ENCODE measurements around the gene NLGN2.

Gene NLGN2

DNA sequence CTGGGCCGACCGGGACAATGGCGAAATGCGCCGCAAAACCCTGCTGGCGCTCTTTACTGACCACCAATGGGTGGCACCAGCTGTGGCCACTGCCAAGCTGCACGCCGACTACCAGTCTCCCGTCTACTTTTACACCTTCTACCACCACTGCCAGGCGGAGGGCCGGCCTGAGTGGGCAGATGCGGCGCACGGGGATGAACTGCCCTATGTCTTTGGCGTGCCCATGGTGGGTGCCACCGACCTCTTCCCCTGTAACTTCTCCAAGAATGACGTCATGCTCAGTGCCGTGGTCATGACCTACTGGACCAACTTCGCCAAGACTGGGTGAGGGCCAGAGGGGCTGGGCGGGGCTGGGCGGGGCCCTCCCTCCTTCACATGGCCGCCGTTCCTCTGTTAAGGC, 8.1 kb downstream of the NLGN2 start:
- no peak for DNase-seq

- no peak for DNase-seq
Observed at GRCh38 chr17:7416323-7416722, 8.7 kb downstream of the NLGN2 start.

- DNase-seq = no peak
Observed at GRCh38 chr17:7417056-7417655, 9.5 kb downstream of the NLGN2 start.

DNA sequence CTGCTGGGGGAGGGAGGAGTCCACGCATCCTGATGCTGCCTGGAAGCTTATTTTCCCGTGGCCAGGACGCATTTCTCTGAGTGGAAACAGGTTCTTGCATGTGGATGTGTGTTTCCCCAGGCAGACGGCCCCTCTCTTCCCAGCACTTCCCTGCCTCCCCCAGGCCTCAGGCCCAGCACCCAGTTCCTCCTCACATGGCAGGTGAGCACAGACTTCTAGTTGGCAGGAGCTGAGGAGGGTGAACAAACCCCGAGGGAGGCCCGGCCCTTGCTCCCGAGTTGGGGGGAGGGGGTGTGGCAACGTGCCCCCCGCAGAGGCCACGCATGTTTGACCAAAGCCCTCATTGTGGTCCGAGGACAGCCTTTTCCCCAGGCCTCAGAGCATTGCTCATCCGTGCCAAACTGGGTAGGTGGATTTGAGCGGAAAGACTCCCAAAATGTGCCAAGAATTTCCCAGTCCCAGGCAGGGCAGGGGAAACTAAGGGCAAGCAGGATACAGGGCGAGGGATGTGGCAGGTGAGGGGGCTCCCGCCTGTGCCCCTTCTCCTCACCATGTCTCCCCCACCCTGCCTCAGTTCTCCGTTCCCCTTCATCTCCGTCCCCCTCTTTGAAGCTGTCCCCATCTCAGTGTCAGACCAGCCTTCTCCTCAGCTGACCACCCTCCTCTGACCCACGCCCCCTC, 11.0 kb downstream of the NLGN2 start:
- no peak for DNase-seq

- DNase-seq = no peak
Observed at GRCh38 chr17:7419819-7420610, 12.4 kb downstream of the NLGN2 start, which contains the start of gene SPEM1. TSS of gene SPEM1 (plus strand) at chr17:7420324. CDS start at chr17:7420385, 61 bp downstream.

GRCh38 chr17:7421186-7421585, 13.5 kb downstream of the NLGN2 start:
- DNase-seq = no peak

- no peak for DNase-seq
Observed at GRCh38 chr17:7423679-7424078, 16.0 kb downstream of the NLGN2 start.

DNA sequence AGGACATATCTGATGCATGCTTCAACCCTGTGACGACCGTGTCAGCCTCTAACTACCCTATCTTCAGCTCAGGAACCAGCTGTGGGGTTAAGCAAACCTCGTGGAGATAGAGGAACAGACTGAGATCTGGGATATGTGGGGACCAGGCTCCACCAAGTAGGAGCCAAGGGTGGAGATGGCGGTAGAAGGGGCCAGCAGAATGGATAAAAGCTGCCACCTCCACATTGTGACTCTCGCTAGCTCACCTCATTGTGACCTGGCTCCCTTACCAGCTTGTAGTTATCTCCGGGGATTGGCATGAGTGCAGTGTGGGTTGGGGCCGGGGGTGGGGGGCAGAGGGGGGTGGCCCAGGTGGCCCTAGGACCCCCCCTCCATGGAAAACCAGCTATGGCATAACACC, 17.7 kb downstream of the NLGN2 start, which contains the start of gene SPEM2:
SPEM2 (plus strand) TSS at position 301 of the 400 bp plus-strand sequence; CDS start at position 374, 73 bp downstream.
- no peak for DNase-seq

- no peak for DNase-seq
Observed at GRCh38 chr17:7425756-7426155, 18.1 kb downstream of the NLGN2 start.

DNA sequence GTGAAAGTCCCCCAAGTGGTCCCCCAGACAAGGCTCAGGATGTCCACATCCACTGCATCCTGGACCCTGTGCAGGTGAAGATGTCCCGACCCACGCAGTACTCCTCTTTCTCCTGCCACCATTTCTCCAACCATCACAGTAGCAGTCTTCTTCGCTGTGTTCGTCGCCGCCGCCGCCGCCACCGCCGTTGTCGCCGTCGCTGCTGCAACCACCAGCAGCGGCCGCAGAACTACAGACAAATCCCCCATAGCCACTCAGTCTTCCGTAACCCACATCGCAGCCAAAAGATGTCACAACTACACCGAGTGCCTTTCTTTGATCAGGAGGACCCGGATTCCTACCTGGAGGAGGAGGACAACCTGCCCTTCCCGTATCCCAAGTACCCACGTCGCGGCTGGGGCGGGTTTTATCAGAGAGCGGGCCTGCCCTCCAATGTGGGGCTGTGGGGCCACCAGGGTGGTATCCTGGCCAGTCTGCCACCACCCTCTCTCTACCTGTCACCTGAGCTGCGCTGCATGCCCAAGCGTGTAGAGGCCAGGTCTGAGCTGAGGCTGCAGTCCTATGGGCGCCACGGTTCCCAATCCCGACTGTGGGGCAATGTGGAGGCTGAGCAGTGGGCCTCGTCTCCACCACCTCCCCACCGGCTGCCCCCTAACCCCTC, 18.7 kb downstream of the NLGN2 start:
- DNase-seq = no peak

GRCh38 chr17:7426896-7427489, 19.3 kb downstream of the NLGN2 start:
- no peak for DNase-seq

- DNase-seq = no peak
Observed at GRCh38 chr17:7427549-7427948, 19.9 kb downstream of the NLGN2 start.

- no peak for DNase-seq
Observed at GRCh38 chr17:7428557-7428956, 20.9 kb downstream of the NLGN2 start, which contains the start of gene SPEM3. TSS of gene SPEM3 (plus strand) at chr17:7428857. CDS start at chr17:7428903, 46 bp downstream.

DNA sequence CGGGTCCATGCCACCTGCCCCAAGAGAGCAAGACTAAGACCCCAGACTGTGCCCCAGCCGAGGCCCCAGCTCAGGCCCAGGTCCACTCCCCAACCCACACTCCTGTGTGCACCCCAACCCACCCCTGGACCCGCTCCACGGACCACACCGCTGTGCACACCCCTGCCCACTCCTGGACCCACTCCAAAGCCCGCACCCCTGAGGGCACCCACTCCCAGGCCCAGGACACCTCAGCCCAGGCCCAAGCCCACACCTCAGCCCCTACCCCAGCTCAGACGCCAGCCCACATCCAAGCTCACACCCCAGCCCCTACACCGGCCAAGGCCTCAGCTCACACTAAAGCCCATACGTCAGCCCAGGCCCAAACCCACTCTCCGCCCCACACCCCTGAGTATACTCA, 22.1 kb downstream of the NLGN2 start:
- DNase-seq = no peak

- no peak for DNase-seq
Observed at GRCh38 chr17:7431231-7431630, 23.6 kb downstream of the NLGN2 start.

GRCh38 chr17:7432296-7432695, 24.7 kb downstream of the NLGN2 start:
- DNase-seq = no peak

- peak; percentile 61 for DNase-seq
Observed at GRCh38 chr17:7435676-7436555, 28.3 kb downstream of the NLGN2 start.

- DNase-seq = peak; percentile 83
Observed at GRCh38 chr17:7436556-7437368, 29.1 kb downstream of the NLGN2 start.

DNA sequence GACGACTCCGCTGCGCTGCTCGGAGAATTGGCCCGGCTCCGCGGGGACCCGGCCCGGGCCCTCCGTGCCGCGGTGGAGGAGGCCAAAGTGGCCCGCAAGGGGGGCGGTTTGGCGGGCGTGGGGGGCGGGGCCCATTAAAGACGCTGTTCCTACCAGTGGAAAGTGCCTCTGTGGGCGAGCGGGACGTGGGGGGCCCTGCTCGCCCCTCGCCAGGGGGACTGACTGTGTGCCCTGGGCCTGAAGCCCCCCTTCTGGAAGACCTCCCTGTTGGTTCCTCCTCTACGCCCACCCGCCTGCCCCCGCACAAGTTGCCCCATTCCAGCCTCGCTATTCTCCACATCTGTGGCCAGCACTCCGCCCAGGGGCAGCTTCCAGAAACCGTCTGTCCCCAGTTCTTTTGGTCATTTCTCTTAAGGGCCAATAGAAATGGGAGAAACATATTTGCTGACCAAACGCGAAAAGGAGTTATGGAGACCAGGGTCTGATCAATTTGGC, 29.8 kb downstream of the NLGN2 start:
- DNase-seq = no peak

- peak; percentile 54 for DNase-seq
Observed at GRCh38 chr17:7437950-7438614, 30.4 kb downstream of the NLGN2 start.
